B cell (primary cell): ENCODE data around the gene RALGAPA2. TPM values are rescaled to one million over a fixed set of nuclear protein-coding genes. Genes with fewer than 3 reads are reported as not detected.
A peak's percentile ranks its signal among the peaks of the same experiment; 100 is the strongest.

ENCODE experiments used
- ATAC-seq: fragments of 200-7000 bp; cut with Tn5 transposase; one replicate; pipeline ENCODE4 v1.10.0; 2021; ENCODE audit warnings: low read depth, mild to moderate bottlenecking, moderate number of reproducible peaks, moderate library complexity
- CTCF ChIA-PET: fragments of 350-600 bp; sonication (Branson Sonifier 250); formaldehyde crosslinking; loops from one replicate; lab custom pipeline; 2021; ENCODE audit warnings: antibody characterized with exemption, inconsistent platforms; lab: Charles Lee
- POLR2A ChIA-PET: fragments of 350-600 bp; sonication (Branson Sonifier 250); formaldehyde crosslinking; loops from one replicate; lab custom pipeline; 2021; ENCODE audit warnings: antibody characterized with exemption; lab: Charles Lee
- DNase-seq: peaks from one replicate; pipeline ENCODE4 v3.0.0; 2013
- H2AFZ ChIP-seq: 2 replicates; pipeline ENCODE4 v1.6.1; 2012; ENCODE audit warnings: mild to moderate bottlenecking, low read depth, low read length; ENCODE audit not compliant: insufficient read depth, poor library complexity, severe bottlenecking
- H3K27ac ChIP-seq, 2 donors: 1 replicate in 1 of 2; 2 replicates in 1 of 2; pipeline ENCODE4 v1.5.1; 2012 to 2013; ENCODE audit warnings: low read length in 2 of 2, mild to moderate bottlenecking in 2 of 2, moderate library complexity in 1 of 2
- H3K27me3 ChIP-seq, 4 experiments: fragments of 200-600 bp in 1 of 4; sonication (generic) in 1 of 4; replicated peaks in 1 of 4; 1 replicate in 2 of 4; 2 replicates in 2 of 4; pipeline versions ENCODE4 v1.6.1 to v1.7.0; 2013 to 2016; ENCODE audit warnings: low read length in 3 of 4, mild to moderate bottlenecking in 2 of 4, mixed read lengths in 1 of 4, moderate library complexity in 1 of 4; ENCODE audit not compliant: insufficient read depth in 4 of 4, control insufficient read depth in 3 of 4; ENCODE audit errors: control extremely low read depth in 1 of 4
- H3K36me3 ChIP-seq, 2 experiments: replicated peaks in 1 of 2; 1 replicate in 1 of 2; 2 replicates in 1 of 2; pipeline versions ENCODE4 v1.6.1 to v1.7.1; 2013; ENCODE audit warnings: low read length in 1 of 2; ENCODE audit not compliant: insufficient read depth in 2 of 2, control insufficient read depth in 1 of 2; ENCODE audit errors: control extremely low read depth in 1 of 2, extremely low read depth in 1 of 2
- H3K4me1 ChIP-seq, 2 donors: fragments of 200-600 bp in 1 of 2; sonication (generic) in 1 of 2; 1 replicate in 1 of 2; 2 replicates in 1 of 2; pipeline versions ENCODE4 v1.5.1 to v1.6.1; 2013 to 2017; ENCODE audit warnings: low read length in 2 of 2; ENCODE audit not compliant: control insufficient read depth in 2 of 2, insufficient read depth in 2 of 2
- H3K4me2 ChIP-seq: replicated peaks from 2 replicates; pipeline ENCODE3; 2012; ENCODE audit warnings: mild to moderate bottlenecking, low read depth, low read length; ENCODE audit not compliant: poor library complexity, severe bottlenecking
- H3K4me3 ChIP-seq, 5 experiments: fragments of 200-600 bp in 1 of 5; sonication (generic) in 1 of 5; 1 replicate in 3 of 5; 2 replicates in 2 of 5; pipeline versions ENCODE4 v1.5.1 to v1.7.0; 2011 to 2016; ENCODE audit warnings: low read length in 4 of 5, mild to moderate bottlenecking in 4 of 5, low read depth in 2 of 5, control low read depth in 1 of 5, moderate library complexity in 1 of 5; ENCODE audit not compliant: insufficient read depth in 1 of 5; ENCODE audit errors: control extremely low read depth in 1 of 5, extremely low read depth in 1 of 5
- H3K79me2 ChIP-seq: fragments of 200-600 bp; sonication (generic); one replicate; pipeline ENCODE4 v1.6.0; 2016; ENCODE audit warnings: low read length; ENCODE audit not compliant: control insufficient read depth, insufficient read depth
- H3K9ac ChIP-seq: fragments of 200-600 bp; sonication (generic); 2 replicates; pipeline ENCODE4 v1.6.1; 2017; ENCODE audit warnings: mild to moderate bottlenecking, low read length, moderate library complexity
- H3K9me3 ChIP-seq, 3 donors: one replicate each; pipeline versions ENCODE4 v1.6.1 to v1.7.1; 2013; ENCODE audit warnings: low read length in 2 of 3; ENCODE audit not compliant: control insufficient read depth in 2 of 3, insufficient read depth in 1 of 3; ENCODE audit errors: control extremely low read depth in 1 of 3
- H4K20me1 ChIP-seq: 2 replicates; pipeline ENCODE4 v1.6.0; 2012; ENCODE audit warnings: mild to moderate bottlenecking, low read length; ENCODE audit not compliant: insufficient read depth, control insufficient read depth, poor library complexity, severe bottlenecking
- H3K27ac Mint-ChIP-seq: one replicate; pipeline ENCODE4 v1.8.0; 2021; ENCODE audit warnings: mixed read lengths
- H3K27me3 Mint-ChIP-seq: one replicate; pipeline ENCODE4 v1.8.0; 2021; ENCODE audit warnings: mixed read lengths
- H3K4me1 Mint-ChIP-seq: one replicate; pipeline ENCODE4 v1.8.0; 2021; ENCODE audit warnings: mixed read lengths
- H3K4me3 Mint-ChIP-seq: one replicate; pipeline ENCODE4 v1.8.0; 2021; ENCODE audit warnings: mixed read lengths
- H3K9me3 Mint-ChIP-seq: one replicate; pipeline ENCODE4 v1.8.0; 2022; ENCODE audit warnings: mixed read lengths; ENCODE audit not compliant: insufficient read depth
- CTCF ChIP-seq: fragments of 200-600 bp; IDR thresholded peaks from one replicate; pipeline ENCODE4 v1.8.0; 2022; ENCODE audit warnings: antibody characterized with exemption, mild to moderate bottlenecking
- EZH2 ChIP-seq: IDR thresholded peaks from 2 replicates; pipeline ENCODE4 v1.6.1; 2012; ENCODE audit warnings: borderline replicate concordance, low read depth, mild to moderate bottlenecking, moderate library complexity, low read length; ENCODE audit not compliant: insufficient read depth, poor library complexity, severe bottlenecking
- WGBS: methylation state at CpG from one replicate; pipeline ENCODE4 v1.1.5; 2013; ENCODE audit warnings: missing lambda C conversion rate; ENCODE audit not compliant: insufficient coverage; 5-methylcytosine and 5-hydroxymethylcytosine counted together
- intact Hi-C: fragments of 100-400 bp; cut with micrococcal nuclease; formaldehyde crosslinking; loops from one replicate; pipeline ENCODE4 v1.10.0; 2022
- polyA plus RNA-seq: library from polyadenylated mRNA; depleted of rRNA; stranded (reverse); fragments of >200 nt; gene quantifications from 2 replicates; pipeline ENCODE4 v1.2.3, GENCODE V29; 2012
- total RNA-seq, 2 donors: library from RNA; stranded (reverse); fragments of 120-200 nt in 1 of 2; gene quantifications; 1 replicate in 1 of 2; 2 replicates in 1 of 2; pipeline versions ENCODE4 v1.2.3 to v1.2.4, GENCODE V29; 2013 to 2022

Gene RALGAPA2
- total and polyA plus RNA-seq, 2 donors (not counting 1 experiment from before 2014, with no cell fraction given), result 6.4 to 33.1 TPM

- Histone ChIP-seq H3K9ac (no peak overlapping the region), H3K36me3 (no peaks in the 10 kb centered on the region), H2AFZ (no peak overlapping the region), H3K9me3 (peaks cover 0 to 16% (median 1%) of the 10 kb centered on the region in 3 donors), H3K79me2 (no peaks in the 10 kb centered on the region), H3K4me2 (peak overlapping the region; percentile 15), H3K27me3 (peaks cover 0 to 60% (median 33%) of the 10 kb centered on the region in 4 experiments), H3K27ac (no peak overlapping the region), H3K4me1 (peaks cover 19 to 28% of the 10 kb centered on the region in 2 donors), H4K20me1 (no peaks in the 10 kb centered on the region), H3K4me3 (no peak overlapping the region)
- CTCF ChIA-PET, result no interaction called here
- peaks cover 39% of the 10 kb centered on the region for H3K4me1 Mint-ChIP-seq
- H3K27me3 Mint-ChIP-seq, result peaks cover 59% of the 10 kb centered on the region
- POLR2A ChIA-PET, result no interaction called here
- DNase-seq, result peak; percentile 25
- H3K27ac Mint-ChIP-seq, result no peak overlapping the region
- WGBS, result 8% methylated on average over 13 of the region's 17 CpGs
- intact Hi-C loops, result loop anchor here (5.0 kb wide), 1 partner anchor 281 kb away; no protein-coding TSS in a partner anchor
- H3K9me3 Mint-ChIP-seq, result no peaks in the 10 kb centered on the region
- peak overlapping the region; percentile 20 for H3K4me3 Mint-ChIP-seq
- TF ChIP-seq EZH2, result no peak
- TF ChIP-seq CTCF, result no peak
- ATAC-seq, result no peak
Measured at GRCh38 chr20:20362774-20363433, 349.5 kb downstream of the RALGAPA2 start.

GRCh38 chr20:20360464-20360863 lies 352.0 kb downstream of the RALGAPA2 start:
- Histone ChIP-seq H2AFZ (peak overlapping the region; percentile 20), H3K4me2 (no peak overlapping the region), H3K9ac (no peak overlapping the region), H3K27ac (no peak overlapping the region), H3K79me2 (no peaks in the 10 kb centered on the region), H3K4me1 (peaks cover 9 to 18% of the 10 kb centered on the region in 2 donors), H3K36me3 (no peaks in the 10 kb centered on the region), H4K20me1 (no peaks in the 10 kb centered on the region), H3K27me3 (peaks cover 0 to 46% (median 23%) of the 10 kb centered on the region in 4 experiments), H3K9me3 (peaks cover 0 to 9% (median 1%) of the 10 kb centered on the region in 3 donors), H3K4me3 (no peak overlapping the region)
- TF ChIP-seq EZH2 (no peak), CTCF (peak; percentile 74)
- H3K4me1 Mint-ChIP-seq, result peaks cover 30% of the 10 kb centered on the region
- intact Hi-C loops, result loop anchor here (1.0 to 5.0 kb wide), 2 partner anchors 208 to 278 kb away; no protein-coding TSS in a partner anchor
- no peak overlapping the region for H3K27ac Mint-ChIP-seq
- 7% methylated on average over 3 of the region's 6 CpGs for WGBS
- DNase-seq (peak; percentile 60), ATAC-seq (peak; percentile 60)
- H3K4me3 Mint-ChIP-seq, result peak overlapping the region; percentile 14
- H3K27me3 Mint-ChIP-seq, result peaks cover 47% of the 10 kb centered on the region
- no peaks in the 10 kb centered on the region for H3K9me3 Mint-ChIP-seq
- POLR2A ChIA-PET, result no interaction called here
- CTCF ChIA-PET, result interaction anchor here (1.1 to 3.6 kb wide), 6 partner anchors 50 to 235 kb away, joined by 3 to 15 read pairs (median 3); no protein-coding TSS in a partner anchor
